ENCODE data around the gene SYT10.
"Not testable (repeated sequence)": the region's sequence is repeated elsewhere in the genome, so short reads cannot be mapped to it uniquely, and the experiment has no call there.

SYT10 gene

GRCh38 chr12:33331961-33332398 is 107.6 kb downstream of the SYT10 start:
- DNase-seq, result not testable (repeated sequence)

GRCh38 chr12:33330940-33331339 is 108.7 kb downstream of the SYT10 start:
- no peak for DNase-seq

All from NCI-H82 (cell line).